ENCODE results near the gene KPTN.

- TF ChIP-seq CTCF (IDR thresholded peaks at IDR 0.05) = no peak
- TF ChIP-seq EP300 (IDR thresholded peaks at IDR 0.05) = no peak
Measured at GRCh38 chr19:47461876-47462275, 22.1 kb downstream of the KPTN start.
